Testis (tissue), 3 donors: ENCODE results near the gene CCDC192. TPM values are rescaled to one million over a fixed set of nuclear protein-coding genes. Genes with fewer than 3 reads are reported as not detected.

Source experiments
- DNase-seq: peaks from one replicate; pipeline ENCODE4 v3.0.0-alpha.2; 2019
- H3K27ac ChIP-seq, 2 donors: fragments of 200-600 bp; sonication (generic); one replicate each; pipeline ENCODE4 v1.5.1; 2019
- H3K27me3 ChIP-seq: fragments of 200-600 bp; sonication (generic); one replicate; pipeline ENCODE4 v1.5.1; 2019
- H3K36me3 ChIP-seq: fragments of 200-600 bp; sonication (generic); one replicate; pipeline ENCODE4 v1.5.1; 2017; ENCODE audit warnings: low read depth; ENCODE audit errors: missing control alignments
- H3K4me1 ChIP-seq: fragments of 200-600 bp; sonication (generic); one replicate; pipeline ENCODE4 v1.5.1; 2019
- H3K4me3 ChIP-seq, 2 donors: fragments of 200-600 bp; sonication (generic); one replicate each; pipeline ENCODE4 v1.5.1; 2017 to 2019
- H3K9me3 ChIP-seq: fragments of 200-600 bp; sonication (generic); one replicate; pipeline ENCODE4 v1.5.1; 2017
- CTCF ChIP-seq, 3 experiments: fragments of 450-650 bp in 2 of 3; fragments of 200-600 bp in 1 of 3; sonication (generic) in 1 of 3; IDR thresholded peaks; one replicate each; pipeline ENCODE4 v1.5.1; 2016 to 2019; ENCODE audit warnings: antibody characterized with exemption in 3 of 3, mild to moderate bottlenecking in 2 of 3, moderate library complexity in 1 of 3
- POLR2A ChIP-seq: fragments of 450-650 bp; IDR thresholded peaks from one replicate; pipeline ENCODE4 v1.6.1; 2017; ENCODE audit warnings: antibody characterized with exemption, mild to moderate bottlenecking, moderate library complexity
- WGBS, 2 donors: methylation state at CpG; one replicate each; pipeline ENCODE4 v1.1.5; 2018; 5-methylcytosine and 5-hydroxymethylcytosine counted together
- intact Hi-C: fragments of 100-400 bp; cut with DNase I; formaldehyde crosslinking; loops from one replicate; pipeline ENCODE4 v1.15.1; 2023; ENCODE audit warnings: low total_unique reads
- polyA plus RNA-seq: library from polyadenylated mRNA; stranded (reverse); fragments of 350-450 nt; fragmentation: Illumina TruSeq; extraction: RNeasy Lipid Tissue Mini Kit (QIAGEN cat#74804); gene quantifications from one replicate; pipeline ENCODE4 v1.2.3, GENCODE V29; 2014; ENCODE audit warnings: low read depth, low replicate concordance; ENCODE audit not compliant: insufficient read depth
- total RNA-seq, 2 donors: library from RNA; depleted of rRNA; stranded (reverse); fragments of >200 nt; gene quantifications; one replicate each; pipeline ENCODE4 v1.2.3, GENCODE V29; 2016

CCDC192 gene
- total and polyA plus RNA-seq, 3 donors from 2014 or later = 7.8 to 22.6 (median 12.9) TPM

GRCh38 chr5:127834554-127834953 lies 131.4 kb downstream of the CCDC192 start:
- no peaks in the 10 kb centered on the region for H3K27me3 ChIP-seq
- H3K36me3 ChIP-seq = no peaks in the 10 kb centered on the region
- no peak overlapping the region for H3K27ac ChIP-seq
- H3K4me3 ChIP-seq = no peak overlapping the region
- no peaks in the 10 kb centered on the region for H3K4me1 ChIP-seq
- no peaks in the 10 kb centered on the region for H3K9me3 ChIP-seq
- intact Hi-C loops = no loop called here
- WGBS, 2 donors = 71 to 76% methylated on average over 5 of the region's 5 CpGs
- TF ChIP-seq CTCF (IDR thresholded peaks at IDR 0.05) = no peak
- no peak for TF ChIP-seq POLR2A
- DNase-seq = no peak

- Histone ChIP-seq H3K36me3 (no peaks in the 10 kb centered on the region), H3K4me3 (no peak overlapping the region), H3K27me3 (no peaks in the 10 kb centered on the region), H3K9me3 (no peaks in the 10 kb centered on the region), H3K27ac (no peak overlapping the region), H3K4me1 (no peaks in the 10 kb centered on the region)
- intact Hi-C loops = no loop called here
- TF ChIP-seq CTCF (IDR thresholded peaks at IDR 0.05) (no peak), POLR2A (no peak)
- WGBS, 2 donors = 73 to 86% methylated on average over 3 of the region's 3 CpGs
- DNase-seq = no peak
Measured at GRCh38 chr5:127838661-127839060, 135.5 kb downstream of the CCDC192 start.

GRCh38 chr5:127839072-127839471 lies 135.9 kb downstream of the CCDC192 start:
- no peak for TF ChIP-seq POLR2A
- TF ChIP-seq CTCF (IDR thresholded peaks at IDR 0.05) = no peak

GRCh38 chr5:127839496-127840197 lies 136.5 kb downstream of the CCDC192 start:
- intact Hi-C loops = no loop called here
- no peak overlapping the region for H3K27ac ChIP-seq
- no peak for TF ChIP-seq CTCF (IDR thresholded peaks at IDR 0.05)
- no peak for TF ChIP-seq POLR2A
- H3K36me3 ChIP-seq = no peaks in the 10 kb centered on the region
- no peaks in the 10 kb centered on the region for H3K27me3 ChIP-seq
- no peaks in the 10 kb centered on the region for H3K9me3 ChIP-seq
- H3K4me3 ChIP-seq = no peak overlapping the region
- no peak for DNase-seq
- WGBS, 2 donors = 80 to 82% methylated on average over 2 of the region's 2 CpGs
- H3K4me1 ChIP-seq = no peaks in the 10 kb centered on the region

More at GRCh38 chr5:127839072-127839471, 135.9 kb downstream of the CCDC192 start:
- no peaks in the 10 kb centered on the region for H3K4me1 ChIP-seq
- no peaks in the 10 kb centered on the region for H3K27me3 ChIP-seq
- no peak overlapping the region for H3K4me3 ChIP-seq
- H3K36me3 ChIP-seq = no peaks in the 10 kb centered on the region
- DNase-seq = no peak
- intact Hi-C loops = no loop called here
- H3K27ac ChIP-seq = no peak overlapping the region
- no peaks in the 10 kb centered on the region for H3K9me3 ChIP-seq

- no peaks in the 10 kb centered on the region for H3K36me3 ChIP-seq
- intact Hi-C loops = no loop called here
- DNase-seq = no peak
- H3K4me1 ChIP-seq = no peaks in the 10 kb centered on the region
- no peak overlapping the region for H3K4me3 ChIP-seq
- no peak overlapping the region for H3K27ac ChIP-seq
- TF ChIP-seq CTCF (IDR thresholded peaks at IDR 0.05) (no peak), POLR2A (no peak)
- 60 to 61% methylated on average over 1 of the region's 1 CpG for WGBS, 2 donors
- no peaks in the 10 kb centered on the region for H3K9me3 ChIP-seq
- no peaks in the 10 kb centered on the region for H3K27me3 ChIP-seq
Measured at GRCh38 chr5:127840198-127840524, 137.0 kb downstream of the CCDC192 start.
